T-cell (primary cell): Measurements from ENCODE around the gene SPTLC3. TPM values are rescaled to one million over a fixed set of nuclear protein-coding genes. Genes with fewer than 3 reads are reported as not detected.

ENCODE experiments used
- ATAC-seq, 4 experiments: fragments of 200-7000 bp in 3 of 4; fragments of 150-1000 bp in 1 of 4; cut with Tn5 transposase; replicated peaks in 1 of 4; 1 replicate in 3 of 4; 2 replicates in 1 of 4; pipeline ENCODE4 v1.10.0; 2021; ENCODE audit warnings: moderate library complexity in 3 of 4, mild to moderate bottlenecking in 2 of 4, moderate number of reproducible peaks in 1 of 4
- CTCF ChIA-PET, 2 donors: fragments of 300-600 bp; sonication (Branson Sonifier 250); formaldehyde crosslinking; loops; one replicate each; lab custom pipeline; 2022; ENCODE audit warnings: antibody characterized with exemption in 2 of 2; lab: Charles Lee
- POLR2A ChIA-PET, 2 donors: fragments of 300-600 bp; sonication (Branson Sonifier 250); formaldehyde crosslinking; loops; one replicate each; lab custom pipeline; 2022; ENCODE audit warnings: antibody characterized with exemption in 2 of 2; lab: Charles Lee
- DNase-seq, 35 experiments: peaks; one replicate each; pipeline versions ENCODE4 v3.0.0 to v3.0.0-alpha.2; 2013 to 2023
- H3K27ac ChIP-seq: one replicate; pipeline ENCODE4 v1.5.1; 2013; ENCODE audit warnings: low read length
- H3K27me3 ChIP-seq, 2 experiments: replicated peaks in 1 of 2; 1 replicate in 1 of 2; 2 replicates in 1 of 2; pipeline versions ENCODE4 v1.6.1 to v1.7.0; 2013; ENCODE audit warnings: low read length in 1 of 2, mixed read lengths in 1 of 2; ENCODE audit not compliant: control insufficient read depth in 2 of 2, insufficient read depth in 2 of 2; ENCODE audit errors: extremely low read depth in 1 of 2
- H3K36me3 ChIP-seq, 2 donors: 1 replicate in 1 of 2; 2 replicates in 1 of 2; pipeline versions ENCODE4 v1.6.1 to v1.7.0; 2013; ENCODE audit warnings: low read length in 1 of 2; ENCODE audit not compliant: control insufficient read depth in 2 of 2, insufficient read depth in 1 of 2; ENCODE audit errors: extremely low read depth in 1 of 2
- H3K4me1 ChIP-seq, 2 experiments: 1 replicate in 1 of 2; 2 replicates in 1 of 2; pipeline versions ENCODE4 v1.6.1 to v1.7.0; 2013; ENCODE audit warnings: low read length in 2 of 2, mixed read lengths in 1 of 2; ENCODE audit not compliant: insufficient read depth in 2 of 2, control insufficient read depth in 1 of 2; ENCODE audit errors: extremely low read depth in 1 of 2
- H3K4me3 ChIP-seq, 2 donors: 1 replicate in 1 of 2; 2 replicates in 1 of 2; pipeline versions ENCODE4 v1.5.1 to v1.7.0; 2013; ENCODE audit warnings: mild to moderate bottlenecking in 2 of 2, low read length in 1 of 2, moderate library complexity in 1 of 2; ENCODE audit not compliant: control insufficient read depth in 1 of 2; ENCODE audit errors: extremely low read depth in 1 of 2
- H3K9me3 ChIP-seq: 2 replicates; pipeline ENCODE4 v1.7.0; 2013
- H3K27ac Mint-ChIP-seq, 2 donors: one replicate each; pipeline ENCODE4 v1.8.0; 2020 to 2021; ENCODE audit warnings: mild to moderate bottlenecking in 2 of 2, mixed read lengths in 2 of 2
- H3K27me3 Mint-ChIP-seq, 2 donors: one replicate each; pipeline ENCODE4 v1.8.0; 2021 to 2022; ENCODE audit warnings: mixed read lengths in 2 of 2
- H3K36me3 Mint-ChIP-seq: one replicate; pipeline ENCODE4 v1.8.0; 2021; ENCODE audit warnings: mixed read lengths
- H3K4me1 Mint-ChIP-seq, 3 donors: one replicate each; pipeline ENCODE4 v1.8.0; 2020 to 2022; ENCODE audit warnings: mixed read lengths in 3 of 3, mild to moderate bottlenecking in 1 of 3
- H3K4me3 Mint-ChIP-seq, 3 donors: one replicate each; pipeline ENCODE4 v1.8.0; 2020 to 2022; ENCODE audit warnings: mild to moderate bottlenecking in 3 of 3, mixed read lengths in 3 of 3, moderate library complexity in 3 of 3
- H3K9me3 Mint-ChIP-seq, 3 donors: one replicate each; pipeline ENCODE4 v1.8.0; 2020 to 2022; ENCODE audit warnings: mixed read lengths in 3 of 3
- WGBS: methylation state at CpG from one replicate; pipeline ENCODE4 v1.1.5; 2013; ENCODE audit warnings: missing lambda C conversion rate; ENCODE audit not compliant: insufficient coverage; 5-methylcytosine and 5-hydroxymethylcytosine counted together
- total RNA-seq, 35 experiments: library from RNA in 6 of 35; stranded (reverse) in 6 of 35; fragments of 120-200 nt in 1 of 35; gene quantifications; one replicate each; pipeline versions ENCODE4 v1.2.1 to v1.2.4 and lab custom pipeline; 2013 to 2026

SPTLC3 gene
- total RNA-seq, 5 donors from 2014 or later (not counting 1 experiment from before 2014, with no cell fraction given): 0.20 to 1.2 (median 0.56) TPM

DNA sequence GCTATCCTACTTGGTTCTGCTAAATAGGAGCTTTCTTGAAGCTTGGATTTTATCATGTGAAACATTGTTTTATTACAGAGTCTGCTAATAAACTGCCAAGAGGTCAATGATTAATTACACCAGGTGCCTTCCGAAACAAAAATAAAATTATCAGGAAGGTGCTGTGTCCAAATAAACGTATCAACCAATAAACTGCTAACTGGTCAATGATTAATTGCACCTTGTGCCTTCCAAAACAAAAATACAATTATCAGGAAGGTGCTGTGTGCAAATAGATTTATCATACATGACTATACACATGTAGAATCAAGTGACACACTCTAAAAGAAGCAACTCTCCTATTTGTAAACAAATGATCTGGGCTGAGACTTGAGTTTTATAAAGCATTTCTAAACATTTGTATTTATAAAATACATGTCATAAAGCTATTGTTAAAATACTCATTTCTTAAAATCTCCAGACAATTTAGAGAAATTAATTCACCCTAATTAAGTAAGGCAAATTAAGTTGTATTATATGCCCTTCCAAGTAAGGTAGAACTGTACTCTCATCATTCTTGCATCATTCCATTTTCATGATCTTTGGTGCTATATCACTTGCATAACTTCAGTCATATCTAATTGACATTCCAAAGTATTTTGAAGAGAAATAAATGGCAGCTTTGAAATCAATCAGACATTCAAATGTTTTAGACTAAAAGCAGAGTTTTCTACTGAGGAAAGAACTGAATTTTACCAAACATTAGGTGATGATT is 26.8 kb downstream of the SPTLC3 start:
- POLR2A ChIA-PET: interaction anchor here in 1 of 2 donors (0.5 kb wide), 1 partner anchor 1004 kb away, joined by 3 read pairs; no protein-coding TSS in a partner anchor
- ATAC-seq (no peak), DNase-seq (no peak)
- H3K4me3 Mint-ChIP-seq: no peak overlapping the region
- H3K36me3 Mint-ChIP-seq: no peaks in the 10 kb centered on the region
- CTCF ChIA-PET: no interaction called here
- H3K9me3 ChIP-seq: no peaks in the 10 kb centered on the region
- H3K27me3 ChIP-seq: no peaks in the 10 kb centered on the region
- no peaks in the 10 kb centered on the region for H3K27me3 Mint-ChIP-seq
- no peak overlapping the region for H3K27ac Mint-ChIP-seq
- no peaks in the 10 kb centered on the region for H3K4me1 Mint-ChIP-seq
- no peak overlapping the region for H3K4me3 ChIP-seq
- H3K27ac ChIP-seq: no peak overlapping the region
- H3K4me1 ChIP-seq: no peaks in the 10 kb centered on the region
- no CpG with 5 or more reads among the region's 2 CpGs for WGBS
- no peaks in the 10 kb centered on the region for H3K36me3 ChIP-seq
- no peaks in the 10 kb centered on the region for H3K9me3 Mint-ChIP-seq

DNA sequence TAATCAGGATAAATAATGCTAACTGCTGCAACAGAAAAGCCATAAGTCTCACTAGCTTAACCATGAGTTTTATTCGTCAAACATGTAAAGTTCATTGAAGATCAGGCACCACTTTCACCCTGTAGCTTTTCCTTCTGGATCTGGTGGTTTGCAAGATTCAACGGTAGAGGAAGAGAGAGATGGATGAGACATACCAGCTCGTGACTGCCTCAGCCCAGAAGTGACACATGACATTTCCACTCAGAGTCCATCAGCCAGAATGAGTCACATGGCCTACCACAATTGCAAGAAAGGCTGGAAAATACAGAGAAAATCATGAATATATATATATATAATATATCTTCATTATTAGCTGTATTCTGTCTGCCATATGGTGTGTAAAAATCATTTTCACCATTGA is 29.0 kb downstream of the SPTLC3 start:
- H3K27me3 Mint-ChIP-seq: peaks cover 0 to 3% of the 10 kb centered on the region in 2 donors
- no peaks in the 10 kb centered on the region for H3K36me3 Mint-ChIP-seq
- DNase-seq: no peak
- H3K4me3 ChIP-seq: no peak overlapping the region
- no peaks in the 10 kb centered on the region for H3K36me3 ChIP-seq
- no peaks in the 10 kb centered on the region for H3K4me1 Mint-ChIP-seq
- no peaks in the 10 kb centered on the region for H3K9me3 Mint-ChIP-seq
- H3K27ac ChIP-seq: no peak overlapping the region
- CTCF ChIA-PET: no interaction called here
- POLR2A ChIA-PET: no interaction called here
- no peak overlapping the region for H3K4me3 Mint-ChIP-seq
- no peak overlapping the region for H3K27ac Mint-ChIP-seq
- no peaks in the 10 kb centered on the region for H3K4me1 ChIP-seq
- no peaks in the 10 kb centered on the region for H3K9me3 ChIP-seq
- no peaks in the 10 kb centered on the region for H3K27me3 ChIP-seq
- WGBS: no CpG with 5 or more reads among the region's 3 CpGs
- ATAC-seq: no peak

DNA sequence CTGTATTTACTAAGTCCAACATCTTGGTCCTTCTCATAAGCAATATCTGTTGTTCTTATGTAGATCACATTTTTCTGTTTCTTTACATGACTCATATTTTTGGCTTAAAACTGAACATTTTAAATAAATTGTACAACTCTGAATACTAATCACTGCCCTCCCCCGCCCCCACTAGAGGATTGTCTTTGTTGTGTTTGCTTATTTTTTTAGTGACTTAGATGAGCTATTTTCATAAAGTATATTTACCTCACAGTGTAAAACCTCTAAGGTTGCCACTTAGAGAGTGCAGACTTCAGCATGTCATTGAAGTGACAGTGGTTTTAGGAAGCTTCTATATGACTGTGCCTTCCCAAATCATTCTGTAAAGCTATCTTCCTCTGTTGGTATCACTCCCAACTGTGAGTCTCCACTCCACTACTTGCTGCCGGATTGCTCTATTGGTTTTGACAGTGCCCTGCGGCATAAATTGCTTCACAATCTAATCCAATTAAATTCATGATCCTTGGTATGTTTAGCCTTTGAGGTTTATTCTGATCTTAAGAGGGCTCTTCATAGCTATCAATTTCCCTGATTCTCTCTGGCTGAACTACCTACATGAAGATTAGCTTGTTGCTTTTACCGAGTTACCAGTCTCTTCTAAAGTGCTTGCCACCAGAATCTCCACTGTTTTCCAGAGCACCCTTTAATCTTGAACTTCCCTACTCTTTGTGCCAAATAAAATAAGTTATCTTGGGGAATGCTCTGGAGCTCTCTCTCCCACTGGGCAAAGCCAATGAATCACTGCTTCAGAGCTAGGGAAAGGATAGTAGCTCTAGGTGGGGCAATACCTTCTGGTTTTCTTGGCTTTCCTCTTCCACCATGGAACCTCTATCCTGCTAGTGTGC is 33.0 kb downstream of the SPTLC3 start:
- H3K9me3 ChIP-seq: no peaks in the 10 kb centered on the region
- H3K4me1 Mint-ChIP-seq: no peaks in the 10 kb centered on the region
- no peaks in the 10 kb centered on the region for H3K36me3 Mint-ChIP-seq
- H3K4me3 ChIP-seq: no peak overlapping the region
- ChIA-PET CTCF (interaction anchor here in 1 of 2 donors (0.6 to 0.7 kb wide), 2 partner anchors 251 to 259 kb away, joined by 3 read pairs; no protein-coding TSS in a partner anchor), POLR2A (no interaction called here)
- no peaks in the 10 kb centered on the region for H3K9me3 Mint-ChIP-seq
- no peak for DNase-seq
- no peaks in the 10 kb centered on the region for H3K4me1 ChIP-seq
- H3K36me3 ChIP-seq: no peaks in the 10 kb centered on the region
- no peak overlapping the region for H3K27ac Mint-ChIP-seq
- H3K27me3 Mint-ChIP-seq: peaks cover 5 to 15% of the 10 kb centered on the region in 2 donors
- no peak for ATAC-seq
- no peak overlapping the region for H3K4me3 Mint-ChIP-seq
- whole genome bisulfite sequencing: no CpG with 5 or more reads among the region's 4 CpGs
- H3K27me3 ChIP-seq: no peaks in the 10 kb centered on the region
- H3K27ac ChIP-seq: no peak overlapping the region

- Histone ChIP-seq H3K4me3 (no peak overlapping the region), H3K9me3 (no peaks in the 10 kb centered on the region), H3K27ac (no peak overlapping the region), H3K27me3 (no peaks in the 10 kb centered on the region), H3K4me1 (no peaks in the 10 kb centered on the region), H3K36me3 (no peaks in the 10 kb centered on the region)
- no peaks in the 10 kb centered on the region for H3K36me3 Mint-ChIP-seq
- H3K4me1 Mint-ChIP-seq: no peaks in the 10 kb centered on the region
- ChIA-PET POLR2A (no interaction called here), CTCF (interaction anchor here in 1 of 2 donors (0.6 to 0.7 kb wide), 2 partner anchors 250 to 259 kb away, joined by 3 read pairs; no protein-coding TSS in a partner anchor)
- H3K27ac Mint-ChIP-seq: no peak overlapping the region
- no peaks in the 10 kb centered on the region for H3K9me3 Mint-ChIP-seq
- DNase-seq (no peak), ATAC-seq (no peak)
- peaks cover 5 to 15% of the 10 kb centered on the region in 2 donors for H3K27me3 Mint-ChIP-seq
- no peak overlapping the region for H3K4me3 Mint-ChIP-seq
Measured at GRCh38 chr20:13042458-13042794, 33.7 kb downstream of the SPTLC3 start.

- H3K36me3 ChIP-seq: no peaks in the 10 kb centered on the region
- no CpG with 5 or more reads among the region's 1 CpG for WGBS
- H3K9me3 ChIP-seq: no peaks in the 10 kb centered on the region
- Mint-ChIP-seq H3K27me3 (peaks cover 5 to 15% of the 10 kb centered on the region in 2 donors), H3K9me3 (no peaks in the 10 kb centered on the region), H3K4me1 (no peaks in the 10 kb centered on the region), H3K4me3 (no peak overlapping the region), H3K27ac (no peak overlapping the region), H3K36me3 (no peaks in the 10 kb centered on the region)
- H3K4me1 ChIP-seq: no peaks in the 10 kb centered on the region
- H3K4me3 ChIP-seq: no peak overlapping the region
- H3K27ac ChIP-seq: no peak overlapping the region
- ATAC-seq (no peak), DNase-seq (no peak)
- ChIA-PET CTCF (no interaction called here), POLR2A (no interaction called here)
- no peaks in the 10 kb centered on the region for H3K27me3 ChIP-seq
Measured at GRCh38 chr20:13046409-13046808, 37.6 kb downstream of the SPTLC3 start.

DNA sequence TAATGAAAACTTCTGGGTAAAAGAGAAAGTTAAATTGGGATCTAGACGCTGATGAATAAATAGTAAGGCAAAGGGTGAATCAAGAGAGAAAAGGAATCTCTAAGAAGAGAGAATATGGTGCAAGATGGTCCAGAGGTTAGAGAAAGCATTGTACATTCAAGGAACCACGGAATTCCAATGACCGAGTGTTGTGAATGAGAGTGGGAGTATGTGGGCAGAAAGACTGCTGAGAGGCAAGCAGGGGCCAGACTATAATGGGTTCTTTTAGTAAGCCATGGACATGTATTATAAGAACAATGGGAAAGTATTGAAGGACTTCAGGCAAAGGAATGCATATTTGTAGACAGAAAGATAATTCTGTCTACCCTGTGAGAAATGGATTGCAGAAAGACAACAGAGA is 45.2 kb downstream of the SPTLC3 start:
- ChIA-PET POLR2A (no interaction called here), CTCF (no interaction called here)
- Mint-ChIP-seq H3K9me3 (peaks cover 0 to 4% (median 0%) of the 10 kb centered on the region in 3 donors), H3K4me1 (no peaks in the 10 kb centered on the region), H3K27me3 (no peaks in the 10 kb centered on the region), H3K36me3 (no peaks in the 10 kb centered on the region), H3K27ac (no peak overlapping the region), H3K4me3 (no peak overlapping the region)
- no peaks in the 10 kb centered on the region for H3K4me1 ChIP-seq
- H3K36me3 ChIP-seq: no peaks in the 10 kb centered on the region
- no peak overlapping the region for H3K4me3 ChIP-seq
- no peak overlapping the region for H3K27ac ChIP-seq
- ATAC-seq (no peak), DNase-seq (no peak)
- WGBS: 60% methylated on average over 3 of the region's 3 CpGs
- H3K27me3 ChIP-seq: no peaks in the 10 kb centered on the region
- H3K9me3 ChIP-seq: no peaks in the 10 kb centered on the region
